Measurements from ENCODE around the gene DCDC2.
"Not testable (repeated sequence)": the region's sequence is repeated elsewhere in the genome, so short reads cannot be mapped to it uniquely, and the experiment has no call there.

Gene DCDC2

DNA sequence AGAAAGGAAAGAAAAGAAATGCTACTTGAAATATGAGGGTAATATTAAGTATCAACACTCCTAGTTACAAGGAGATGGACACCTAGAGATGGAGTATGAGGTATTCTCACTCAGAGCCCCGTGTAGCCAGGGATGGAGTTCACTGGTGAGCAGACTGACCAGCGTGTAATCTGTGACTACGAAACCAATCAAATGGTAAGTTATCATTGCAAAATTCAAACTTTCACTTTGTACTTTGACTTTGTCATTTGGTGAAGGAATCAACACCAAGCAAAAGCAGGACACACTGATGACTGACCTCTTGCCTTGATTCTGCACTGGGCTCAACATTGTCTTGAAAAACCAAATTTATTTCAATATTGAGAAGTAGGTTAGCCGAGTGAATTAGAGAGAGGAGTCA lies 51.8 kb downstream of the DCDC2 start:
- Histone ChIP-seq H3K27me3 (ENCODE audit: insufficient read depth, low read length) (no peaks in the 10 kb centered on the region), H4K12ac (ENCODE audit: low read depth, low read length) (no peak overlapping the region), H3K79me1 (ENCODE audit: low read length) (no peaks in the 10 kb centered on the region), H3K9me3 (ENCODE audit: insufficient read depth, low read depth, low read length) (no peaks in the 10 kb centered on the region), H2BK12ac (ENCODE audit: low read length) (no peak overlapping the region), H3K36me3 (ENCODE audit: control insufficient read depth in 1 of 2, insufficient read depth in 2 of 2, low read length in 2 of 2) (no peaks in the 10 kb centered on the region), H4K8ac (ENCODE audit: low read depth, low read length) (no peak overlapping the region), H3K18ac (ENCODE audit: low read length) (no peak overlapping the region), H2AFZ (ENCODE audit: insufficient read depth, low read length, poor library complexity) (no peak overlapping the region), H2AK5ac (ENCODE audit: low read length) (no peak overlapping the region), H3K4me2 (ENCODE audit: low read length) (no peak overlapping the region), H3K4ac (ENCODE audit: low read depth, low read length) (no peak overlapping the region), H4K91ac (ENCODE audit: low read depth, low read length) (no peak overlapping the region), H3K4me1 (ENCODE audit: control insufficient read depth in 1 of 2, insufficient read depth in 2 of 2, low read length in 2 of 2) (no peaks in the 10 kb centered on the region), H3K27ac (ENCODE audit: low read depth, low read length) (no peak overlapping the region), H2BK120ac (ENCODE audit: insufficient read depth, low read length, poor library complexity) (no peak overlapping the region), H3K23ac (ENCODE audit: low read length) (no peak overlapping the region), H3K14ac (ENCODE audit: low read length) (no peak overlapping the region), H3K4me3 (ENCODE audit: low read depth, low read length) (no peak overlapping the region), H3K79me2 (ENCODE audit: control insufficient read depth, insufficient read depth, low read length, poor library complexity) (no peaks in the 10 kb centered on the region), H2BK5ac (ENCODE audit: low read depth, low read length, poor library complexity) (no peak overlapping the region), H3K9ac (ENCODE audit: low read length) (no peak overlapping the region)
- DNase-seq: no peak
- WGBS (ENCODE audit: extremely low coverage, insufficient coverage, insufficient read length): no CpG with 5 or more reads among the region's 4 CpGs

- no peak overlapping the region for H3K14ac ChIP-seq (ENCODE audit: low read length)
- H3K9me3 ChIP-seq (ENCODE audit: insufficient read depth, low read depth, low read length): no peaks in the 10 kb centered on the region
- H2BK5ac ChIP-seq (ENCODE audit: low read depth, low read length, poor library complexity): no peak overlapping the region
- H2AK5ac ChIP-seq (ENCODE audit: low read length): no peak overlapping the region
- no peak overlapping the region for H2BK120ac ChIP-seq (ENCODE audit: insufficient read depth, low read length, poor library complexity)
- no peak overlapping the region for H3K27ac ChIP-seq (ENCODE audit: low read depth, low read length)
- no peak overlapping the region for H3K18ac ChIP-seq (ENCODE audit: low read length)
- H3K9ac ChIP-seq (ENCODE audit: low read length): no peak overlapping the region
- WGBS (ENCODE audit: extremely low coverage, insufficient coverage, insufficient read length): no CpG with 5 or more reads among the region's 1 CpG
- DNase-seq: no peak
- H2AFZ ChIP-seq (ENCODE audit: insufficient read depth, low read length, poor library complexity): no peak overlapping the region
- H3K36me3 ChIP-seq (ENCODE audit: control insufficient read depth in 1 of 2, insufficient read depth in 2 of 2, low read length in 2 of 2): no peaks in the 10 kb centered on the region
- H4K12ac ChIP-seq (ENCODE audit: low read depth, low read length): no peak overlapping the region
- no peak overlapping the region for H2BK12ac ChIP-seq (ENCODE audit: low read length)
- no peak overlapping the region for H4K8ac ChIP-seq (ENCODE audit: low read depth, low read length)
- H3K23ac ChIP-seq (ENCODE audit: low read length): no peak overlapping the region
- H3K4me2 ChIP-seq (ENCODE audit: low read length): no peak overlapping the region
- no peaks in the 10 kb centered on the region for H3K79me2 ChIP-seq (ENCODE audit: control insufficient read depth, insufficient read depth, low read length, poor library complexity)
- H3K79me1 ChIP-seq (ENCODE audit: low read length): no peaks in the 10 kb centered on the region
- no peak overlapping the region for H4K91ac ChIP-seq (ENCODE audit: low read depth, low read length)
- H3K4me1 ChIP-seq (ENCODE audit: control insufficient read depth in 1 of 2, insufficient read depth in 2 of 2, low read length in 2 of 2): no peaks in the 10 kb centered on the region
- H3K4ac ChIP-seq (ENCODE audit: low read depth, low read length): no peak overlapping the region
- no peak overlapping the region for H3K4me3 ChIP-seq (ENCODE audit: low read depth, low read length)
- H3K27me3 ChIP-seq (ENCODE audit: insufficient read depth, low read length): no peaks in the 10 kb centered on the region
Observed at GRCh38 chr6:24296944-24297343, 60.9 kb downstream of the DCDC2 start.

DNA sequence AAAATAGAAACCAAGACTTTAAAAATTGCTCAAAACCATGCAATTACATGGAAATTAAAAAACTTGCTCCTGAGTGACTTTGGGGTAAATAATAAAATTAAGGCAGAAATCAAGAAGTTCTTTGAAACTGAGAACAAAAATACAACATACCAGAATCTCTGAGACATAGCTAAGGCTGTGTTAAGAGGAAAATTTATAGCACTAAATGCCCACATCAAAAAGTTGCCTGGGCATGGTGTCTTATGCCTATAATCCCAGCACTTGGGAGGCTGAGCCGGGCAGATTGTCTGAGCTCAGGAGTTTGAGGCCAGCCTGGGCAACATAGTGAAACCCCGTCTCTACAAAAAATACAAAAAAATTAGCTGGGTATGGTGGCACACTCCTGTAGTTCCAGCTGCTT lies 64.0 kb downstream of the DCDC2 start:
- not testable (repeated sequence) for DNase-seq; H3K14ac ChIP-seq (ENCODE audit: low read length); H3K23ac ChIP-seq (ENCODE audit: low read length); H3K36me3 ChIP-seq (ENCODE audit: control insufficient read depth in 1 of 2, insufficient read depth in 2 of 2, low read length in 2 of 2); H2BK120ac ChIP-seq (ENCODE audit: insufficient read depth, low read length, poor library complexity); H3K79me2 ChIP-seq (ENCODE audit: control insufficient read depth, insufficient read depth, low read length, poor library complexity); H2BK12ac ChIP-seq (ENCODE audit: low read length); H3K4me3 ChIP-seq (ENCODE audit: low read depth, low read length); H2BK5ac ChIP-seq (ENCODE audit: low read depth, low read length, poor library complexity); H3K9ac ChIP-seq (ENCODE audit: low read length); H4K91ac ChIP-seq (ENCODE audit: low read depth, low read length); H3K4ac ChIP-seq (ENCODE audit: low read depth, low read length); H3K9me3 ChIP-seq (ENCODE audit: insufficient read depth, low read depth, low read length); H3K79me1 ChIP-seq (ENCODE audit: low read length); H3K27ac ChIP-seq (ENCODE audit: low read depth, low read length); H4K8ac ChIP-seq (ENCODE audit: low read depth, low read length); H2AK5ac ChIP-seq (ENCODE audit: low read length); H3K4me2 ChIP-seq (ENCODE audit: low read length); H3K4me1 ChIP-seq (ENCODE audit: control insufficient read depth in 1 of 2, insufficient read depth in 2 of 2, low read length in 2 of 2); H3K27me3 ChIP-seq (ENCODE audit: insufficient read depth, low read length); H2AFZ ChIP-seq (ENCODE audit: insufficient read depth, low read length, poor library complexity); H4K12ac ChIP-seq (ENCODE audit: low read depth, low read length); H3K18ac ChIP-seq (ENCODE audit: low read length)
- no CpG with 5 or more reads among the region's 2 CpGs for WGBS (ENCODE audit: extremely low coverage, insufficient coverage, insufficient read length)

DNA sequence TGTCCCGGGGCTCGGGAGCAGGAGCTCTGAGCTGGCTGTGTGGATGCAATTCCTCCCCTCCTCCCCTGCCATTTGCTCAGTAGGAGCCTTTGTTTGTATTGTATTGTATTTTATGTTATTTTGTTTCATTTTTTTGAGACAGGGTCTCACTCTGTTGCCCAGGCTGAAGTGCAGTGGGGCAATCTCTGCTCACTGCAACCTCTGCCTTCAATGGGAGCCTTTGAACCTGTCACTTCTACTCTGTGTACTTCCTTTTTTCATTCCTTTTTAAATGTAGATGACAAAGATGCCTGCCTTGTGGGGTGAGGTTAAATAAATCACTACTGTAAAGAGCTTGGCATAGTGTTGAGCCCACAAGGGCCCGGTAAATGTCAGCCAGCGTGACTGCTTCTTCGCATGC lies 70.6 kb downstream of the DCDC2 start:
- no CpG with 5 or more reads among the region's 5 CpGs for WGBS (ENCODE audit: extremely low coverage, insufficient coverage, insufficient read length)

More for the DNA sequence above, 70.6 kb downstream of the DCDC2 start:
- H3K9ac ChIP-seq (ENCODE audit: low read length): no peak overlapping the region
- no peak overlapping the region for H3K14ac ChIP-seq (ENCODE audit: low read length)
- no peak overlapping the region for H3K18ac ChIP-seq (ENCODE audit: low read length)
- no peak for DNase-seq
- no peak overlapping the region for H3K4ac ChIP-seq (ENCODE audit: low read depth, low read length)
- no peak overlapping the region for H2BK12ac ChIP-seq (ENCODE audit: low read length)
- H2AK5ac ChIP-seq (ENCODE audit: low read length): no peak overlapping the region
- H3K4me3 ChIP-seq (ENCODE audit: low read depth, low read length): no peak overlapping the region
- no peak overlapping the region for H3K27ac ChIP-seq (ENCODE audit: low read depth, low read length)
- H4K12ac ChIP-seq (ENCODE audit: low read depth, low read length): no peak overlapping the region
- no peak overlapping the region for H2BK120ac ChIP-seq (ENCODE audit: insufficient read depth, low read length, poor library complexity)
- H3K36me3 ChIP-seq (ENCODE audit: control insufficient read depth in 1 of 2, insufficient read depth in 2 of 2, low read length in 2 of 2): no peaks in the 10 kb centered on the region
- H4K8ac ChIP-seq (ENCODE audit: low read depth, low read length): no peak overlapping the region
- H3K9me3 ChIP-seq (ENCODE audit: insufficient read depth, low read depth, low read length): no peaks in the 10 kb centered on the region
- H3K79me2 ChIP-seq (ENCODE audit: control insufficient read depth, insufficient read depth, low read length, poor library complexity): no peaks in the 10 kb centered on the region
- no peak overlapping the region for H2BK5ac ChIP-seq (ENCODE audit: low read depth, low read length, poor library complexity)
- no peak overlapping the region for H4K91ac ChIP-seq (ENCODE audit: low read depth, low read length)
- H3K27me3 ChIP-seq (ENCODE audit: insufficient read depth, low read length): no peaks in the 10 kb centered on the region
- no peaks in the 10 kb centered on the region for H3K4me1 ChIP-seq (ENCODE audit: control insufficient read depth in 1 of 2, insufficient read depth in 2 of 2, low read length in 2 of 2)
- no peak overlapping the region for H3K4me2 ChIP-seq (ENCODE audit: low read length)
- H3K23ac ChIP-seq (ENCODE audit: low read length): no peak overlapping the region
- H3K79me1 ChIP-seq (ENCODE audit: low read length): no peaks in the 10 kb centered on the region
- no peak overlapping the region for H2AFZ ChIP-seq (ENCODE audit: insufficient read depth, low read length, poor library complexity)
